WERI-Rb-1 (cell line): ENCODE data around the gene TSPAN18.

Source experiments
- DNase-seq: peaks from one replicate; pipeline ENCODE4 v3.0.0-alpha.2; 2020
- H3K27ac ChIP-seq: fragments of 250-450 bp; sonication (Bioruptor Pico); 2 replicates; pipeline ENCODE4 v1.5.1; 2020; ENCODE audit warnings: mild to moderate bottlenecking, moderate library complexity
- H3K27me3 ChIP-seq: fragments of 250-450 bp; sonication (Bioruptor Pico); 2 replicates; pipeline ENCODE4 v1.5.1; 2021; ENCODE audit warnings: mild to moderate bottlenecking, low read depth, moderate library complexity; ENCODE audit not compliant: insufficient read depth, severe bottlenecking
- H3K36me3 ChIP-seq: fragments of 250-450 bp; sonication (Bioruptor Pico); 2 replicates; pipeline ENCODE4 v1.5.1; 2020; ENCODE audit warnings: mild to moderate bottlenecking, moderate library complexity
- H3K4me3 ChIP-seq: 2 replicates; pipeline ENCODE4 v1.5.1; 2011; ENCODE audit warnings: low read depth, mild to moderate bottlenecking, control low read depth, low read length
- H3K9me3 ChIP-seq: fragments of 250-450 bp; sonication (Bioruptor Pico); 2 replicates; pipeline ENCODE4 v1.5.1; 2021; ENCODE audit warnings: mild to moderate bottlenecking, moderate library complexity; ENCODE audit not compliant: severe bottlenecking
- TF ChIP-seq, protein P1 (sequence below): IDR thresholded peaks from 2 replicates; pipeline ENCODE4 v1.5.1; 2011; ENCODE audit warnings: low read depth, mild to moderate bottlenecking, control low read depth, inconsistent platforms, low read length

The TSPAN18 gene

DNA sequence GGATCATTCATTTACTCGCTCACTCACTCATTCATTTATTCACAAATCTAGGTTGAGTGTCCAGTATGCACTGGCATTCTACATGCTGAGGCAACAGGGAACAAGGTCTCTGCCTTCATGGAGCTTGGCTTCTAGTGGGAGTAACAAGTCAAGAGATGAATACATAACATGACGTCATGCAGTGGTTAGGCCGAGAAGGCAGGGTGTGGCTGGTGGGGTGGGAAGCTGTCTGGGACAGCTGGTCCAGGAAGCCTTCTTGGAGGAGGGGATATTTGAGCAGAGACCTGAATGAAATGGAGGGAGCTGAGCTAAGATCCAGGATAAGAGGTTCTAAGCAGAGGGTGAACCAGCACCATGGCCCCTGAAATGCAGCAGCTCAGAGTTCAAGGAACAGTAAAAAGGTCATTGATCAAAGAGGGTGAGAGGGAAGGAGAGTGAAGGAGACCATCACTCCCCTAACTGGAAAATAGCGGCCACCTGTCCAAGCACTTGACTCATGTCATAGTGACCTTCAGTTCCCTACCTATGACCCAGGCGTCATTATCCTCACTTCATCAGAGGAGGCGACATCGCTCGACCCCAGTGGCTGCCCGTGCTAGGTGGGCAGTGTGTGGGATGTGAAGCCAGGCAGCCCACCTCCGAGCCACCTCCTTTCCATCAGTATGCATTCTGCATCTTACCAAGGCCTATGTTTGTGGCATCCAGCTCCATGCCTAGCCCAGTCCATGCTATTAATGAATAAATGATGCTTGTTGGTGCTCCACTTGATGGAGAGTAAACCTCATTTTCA lies 105.0 kb downstream of the TSPAN18 start:
- Histone ChIP-seq H3K9me3 (peaks cover under 1% of the 10 kb centered on the region), H3K27ac (no peak overlapping the region), H3K4me3 (no peak overlapping the region), H3K36me3 (no peaks in the 10 kb centered on the region), H3K27me3 (no peaks in the 10 kb centered on the region)
- no peak for DNase-seq
- TF ChIP-seq, protein P1, sequence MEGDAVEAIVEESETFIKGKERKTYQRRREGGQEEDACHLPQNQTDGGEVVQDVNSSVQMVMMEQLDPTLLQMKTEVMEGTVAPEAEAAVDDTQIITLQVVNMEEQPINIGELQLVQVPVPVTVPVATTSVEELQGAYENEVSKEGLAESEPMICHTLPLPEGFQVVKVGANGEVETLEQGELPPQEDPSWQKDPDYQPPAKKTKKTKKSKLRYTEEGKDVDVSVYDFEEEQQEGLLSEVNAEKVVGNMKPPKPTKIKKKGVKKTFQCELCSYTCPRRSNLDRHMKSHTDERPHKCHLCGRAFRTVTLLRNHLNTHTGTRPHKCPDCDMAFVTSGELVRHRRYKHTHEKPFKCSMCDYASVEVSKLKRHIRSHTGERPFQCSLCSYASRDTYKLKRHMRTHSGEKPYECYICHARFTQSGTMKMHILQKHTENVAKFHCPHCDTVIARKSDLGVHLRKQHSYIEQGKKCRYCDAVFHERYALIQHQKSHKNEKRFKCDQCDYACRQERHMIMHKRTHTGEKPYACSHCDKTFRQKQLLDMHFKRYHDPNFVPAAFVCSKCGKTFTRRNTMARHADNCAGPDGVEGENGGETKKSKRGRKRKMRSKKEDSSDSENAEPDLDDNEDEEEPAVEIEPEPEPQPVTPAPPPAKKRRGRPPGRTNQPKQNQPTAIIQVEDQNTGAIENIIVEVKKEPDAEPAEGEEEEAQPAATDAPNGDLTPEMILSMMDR: no peak

DNA sequence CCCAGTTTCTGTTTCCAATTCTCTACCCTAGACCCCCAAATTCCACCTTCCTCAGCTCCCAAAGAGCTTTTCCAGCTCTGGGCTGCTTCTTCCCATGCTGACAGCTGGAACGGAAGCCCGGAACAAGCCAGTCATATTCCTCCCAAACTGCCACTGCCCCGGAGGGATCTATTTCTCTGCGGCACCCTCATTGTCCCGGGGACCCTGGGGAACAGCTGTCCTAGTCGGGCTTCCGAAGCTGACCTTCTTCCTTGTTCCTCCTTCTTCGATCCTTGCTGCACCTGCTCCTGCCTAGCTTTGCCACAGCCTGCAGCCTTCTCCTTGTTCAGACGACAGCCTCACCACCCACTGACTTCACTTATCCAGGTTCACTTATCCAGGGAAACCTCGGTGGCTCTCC lies 105.7 kb downstream of the TSPAN18 start:
- no peak overlapping the region for H3K27ac ChIP-seq
- no peaks in the 10 kb centered on the region for H3K27me3 ChIP-seq
- TF ChIP-seq, protein P1: no peak
- H3K9me3 ChIP-seq: peaks cover 2% of the 10 kb centered on the region
- no peak for DNase-seq
- H3K4me3 ChIP-seq: no peak overlapping the region
- no peaks in the 10 kb centered on the region for H3K36me3 ChIP-seq

DNA sequence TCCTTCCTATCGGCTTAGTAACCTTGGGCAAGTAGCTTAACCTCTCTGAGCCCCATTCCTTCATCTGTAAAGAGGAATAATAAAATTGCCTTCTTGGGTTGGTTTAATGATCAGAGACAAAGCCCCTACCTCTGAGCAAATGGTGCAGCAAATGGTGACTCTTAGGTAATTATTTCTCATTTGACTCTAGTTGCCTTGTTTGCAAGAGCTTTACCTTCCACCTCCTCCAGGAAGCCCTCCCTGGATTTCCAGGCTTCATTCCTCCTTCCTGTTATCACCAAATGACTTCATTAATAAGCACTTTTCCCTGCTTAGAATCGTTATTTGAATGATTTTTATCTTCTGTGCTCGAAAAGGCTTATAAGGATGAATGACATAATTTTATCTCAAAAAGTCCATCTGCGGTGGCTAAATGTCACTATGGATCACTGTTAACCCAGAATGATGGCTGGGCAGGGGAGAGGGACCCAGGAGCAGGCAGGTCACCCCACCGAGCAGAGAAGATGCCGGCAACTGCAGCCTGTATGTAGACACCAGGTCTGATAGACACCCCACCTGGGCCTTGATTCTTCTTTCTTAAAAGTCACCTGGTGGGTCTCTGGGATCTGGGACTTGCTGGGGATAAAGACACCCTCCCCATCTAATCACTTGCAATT lies 106.6 kb downstream of the TSPAN18 start:
- TF ChIP-seq, protein P1: no peak

DNA sequence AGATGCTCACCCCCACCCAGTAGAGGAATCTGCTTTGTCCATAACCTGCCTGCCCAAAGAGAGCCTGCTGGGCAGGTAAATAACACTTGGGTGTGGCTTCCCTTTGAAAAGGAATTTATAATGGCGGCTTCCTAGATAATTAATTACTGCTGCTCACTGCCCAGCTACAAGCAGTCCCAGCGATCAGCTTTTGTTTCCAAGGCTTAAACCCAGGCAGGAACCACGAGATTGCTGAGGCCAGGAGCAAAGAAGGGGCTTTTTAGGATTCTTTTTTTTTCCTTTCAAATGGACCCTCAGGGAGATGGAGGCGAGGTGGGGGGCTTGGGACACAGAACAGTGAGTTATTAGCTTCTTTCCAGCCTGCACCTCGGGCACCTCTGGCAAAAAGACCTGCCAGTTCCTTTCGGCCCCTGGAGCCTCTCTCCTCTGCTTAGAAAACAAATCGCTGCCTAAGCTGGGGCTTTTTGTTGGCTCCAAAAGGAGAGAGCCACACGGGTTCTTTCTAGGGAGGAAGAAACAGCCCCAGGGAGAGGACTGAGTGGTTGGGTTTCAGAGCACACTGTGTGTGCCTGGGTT lies 107.2 kb downstream of the TSPAN18 start:
- H3K36me3 ChIP-seq: no peaks in the 10 kb centered on the region
- H3K27me3 ChIP-seq: no peaks in the 10 kb centered on the region
- H3K4me3 ChIP-seq: peak overlapping the region; percentile 27
- H3K27ac ChIP-seq: peak overlapping the region; percentile 92
- peaks cover 2% of the 10 kb centered on the region for H3K9me3 ChIP-seq
- TF ChIP-seq, protein P1: no peak
- DNase-seq: peak; percentile 60

More for the DNA sequence above, 106.6 kb downstream of the TSPAN18 start:
- Histone ChIP-seq H3K36me3 (no peaks in the 10 kb centered on the region), H3K9me3 (peaks cover 2% of the 10 kb centered on the region), H3K27me3 (no peaks in the 10 kb centered on the region), H3K27ac (peak overlapping the region; percentile 92), H3K4me3 (no peak overlapping the region)
- no peak for DNase-seq

DNA sequence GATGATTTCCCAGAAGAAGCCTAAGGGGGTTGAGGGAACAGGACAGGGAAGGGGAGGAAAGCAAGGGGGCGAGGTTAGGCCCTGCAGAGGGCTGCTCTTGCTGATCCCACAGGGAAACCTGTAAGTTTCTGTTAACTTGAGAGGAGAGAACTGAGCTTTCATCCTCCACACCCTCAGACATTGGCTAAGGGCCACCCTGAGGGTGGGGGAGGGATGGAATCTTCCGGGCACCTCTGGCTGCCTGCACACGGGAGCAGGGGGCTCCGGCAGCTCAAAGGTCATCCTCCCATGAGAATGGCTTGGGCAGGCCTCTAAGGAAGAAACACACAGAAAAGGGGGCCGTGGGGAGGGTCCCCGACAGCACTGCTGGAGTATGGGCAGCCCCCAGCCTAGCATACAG lies 108.1 kb downstream of the TSPAN18 start:
- H3K4me3 ChIP-seq: no peak overlapping the region
- TF ChIP-seq, protein P1: no peak

More for the DNA sequence above, 108.1 kb downstream of the TSPAN18 start:
- H3K27me3 ChIP-seq: no peaks in the 10 kb centered on the region
- peak overlapping the region; percentile 92 for H3K27ac ChIP-seq
- no peaks in the 10 kb centered on the region for H3K36me3 ChIP-seq
- peaks cover 2% of the 10 kb centered on the region for H3K9me3 ChIP-seq
- no peak for DNase-seq
